ENCODE data around the gene IFT122.

The IFT122 gene

DNA sequence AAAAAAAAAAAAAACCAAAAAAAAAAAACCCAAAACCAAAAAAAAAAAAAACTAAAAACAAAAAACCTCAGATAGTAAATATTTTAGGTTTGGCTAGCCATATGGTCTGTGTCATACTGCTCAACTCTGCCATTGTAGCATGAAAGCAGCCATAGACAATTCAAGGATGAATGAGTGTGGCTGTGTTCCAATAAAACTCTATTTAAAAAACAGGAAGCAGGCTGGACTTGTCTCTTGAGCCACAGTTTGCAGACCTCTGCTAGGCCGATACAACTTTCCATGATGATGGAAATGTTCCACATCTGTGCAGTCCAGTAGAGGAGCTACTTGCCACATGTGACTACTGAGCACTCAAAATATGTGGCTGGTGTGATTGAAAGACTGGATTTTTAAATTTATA lies 22.7 kb upstream of the IFT122 start:
- TF ChIP-seq, protein P1, sequence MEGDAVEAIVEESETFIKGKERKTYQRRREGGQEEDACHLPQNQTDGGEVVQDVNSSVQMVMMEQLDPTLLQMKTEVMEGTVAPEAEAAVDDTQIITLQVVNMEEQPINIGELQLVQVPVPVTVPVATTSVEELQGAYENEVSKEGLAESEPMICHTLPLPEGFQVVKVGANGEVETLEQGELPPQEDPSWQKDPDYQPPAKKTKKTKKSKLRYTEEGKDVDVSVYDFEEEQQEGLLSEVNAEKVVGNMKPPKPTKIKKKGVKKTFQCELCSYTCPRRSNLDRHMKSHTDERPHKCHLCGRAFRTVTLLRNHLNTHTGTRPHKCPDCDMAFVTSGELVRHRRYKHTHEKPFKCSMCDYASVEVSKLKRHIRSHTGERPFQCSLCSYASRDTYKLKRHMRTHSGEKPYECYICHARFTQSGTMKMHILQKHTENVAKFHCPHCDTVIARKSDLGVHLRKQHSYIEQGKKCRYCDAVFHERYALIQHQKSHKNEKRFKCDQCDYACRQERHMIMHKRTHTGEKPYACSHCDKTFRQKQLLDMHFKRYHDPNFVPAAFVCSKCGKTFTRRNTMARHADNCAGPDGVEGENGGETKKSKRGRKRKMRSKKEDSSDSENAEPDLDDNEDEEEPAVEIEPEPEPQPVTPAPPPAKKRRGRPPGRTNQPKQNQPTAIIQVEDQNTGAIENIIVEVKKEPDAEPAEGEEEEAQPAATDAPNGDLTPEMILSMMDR (IDR thresholded peaks at IDR 0.05; ENCODE audit: insufficient read depth, low read depth, low read length, missing control alignments), result no peak
- no peak overlapping the region for H3K4me3 ChIP-seq (ENCODE audit: low read length)
- DNase-seq (ENCODE audit: low read depth), result no peak

DNA sequence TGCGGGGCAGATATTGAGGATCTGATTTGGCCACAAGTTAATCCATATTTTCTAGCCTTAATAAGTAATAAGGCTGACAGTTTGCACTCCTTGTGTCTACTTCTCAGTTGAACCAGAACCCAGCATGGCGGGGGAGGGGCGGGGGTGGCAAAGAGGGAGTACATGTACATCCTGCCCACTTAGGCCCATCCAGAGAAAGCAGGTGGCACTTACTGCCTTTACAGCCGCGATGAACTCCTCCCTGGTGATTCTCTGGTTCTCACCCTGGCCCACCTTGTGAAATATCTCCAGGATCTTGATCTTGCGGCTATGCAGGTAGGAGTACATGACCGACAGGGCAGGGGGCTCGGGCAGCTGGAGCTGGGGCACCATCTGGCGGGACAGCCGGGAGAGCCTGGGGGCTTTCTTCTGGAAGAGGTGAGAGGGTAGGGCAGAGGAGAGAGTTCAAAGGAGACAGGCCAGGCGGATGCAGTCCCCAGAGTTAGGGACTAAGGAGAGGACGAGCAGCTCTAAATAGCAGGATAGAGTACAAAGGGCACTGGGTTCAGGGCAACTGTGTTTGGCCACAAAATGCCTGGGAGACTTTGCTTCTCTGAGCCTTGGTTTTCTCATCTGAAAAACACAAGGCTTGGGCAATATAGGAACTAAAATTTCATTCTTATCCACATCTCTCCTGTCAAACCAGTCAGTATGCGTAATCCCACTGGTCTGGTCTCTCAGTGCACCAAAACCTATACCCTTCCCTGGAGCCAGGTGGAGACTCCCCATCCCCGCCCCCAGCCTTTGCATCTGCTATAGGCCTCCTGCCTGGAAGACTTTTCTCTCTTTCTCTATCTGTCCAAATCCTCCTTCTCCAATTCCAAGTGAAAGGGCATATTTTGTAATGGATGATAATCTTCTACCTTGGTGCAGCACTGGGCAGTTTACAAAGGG lies 21.7 kb upstream of the IFT122 start:
- H3K4me3 ChIP-seq (ENCODE audit: low read length), result no peak overlapping the region
- TF ChIP-seq, protein P1 (IDR thresholded peaks at IDR 0.05; ENCODE audit: insufficient read depth, low read depth, low read length, missing control alignments), result no peak
- no peak for DNase-seq (ENCODE audit: low read depth)

DNA sequence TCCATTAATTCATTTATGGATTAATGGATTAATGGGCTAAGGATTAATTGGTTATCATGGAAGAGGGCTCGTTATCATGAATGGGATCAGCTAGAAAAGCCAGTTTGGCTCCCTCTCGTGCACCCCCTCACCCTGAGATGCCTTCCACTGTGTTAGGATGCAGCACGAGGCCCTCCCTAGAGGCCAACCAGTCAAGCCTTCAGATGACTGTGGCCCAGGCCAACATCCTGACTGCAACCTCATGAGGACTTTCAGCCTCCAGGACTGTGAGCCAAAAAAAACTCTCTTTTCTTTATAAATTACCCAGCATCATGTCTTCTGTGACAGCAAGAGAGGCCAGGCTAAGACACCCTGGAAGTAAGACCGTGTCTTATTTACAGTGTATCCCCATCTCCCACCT lies 20.5 kb upstream of the IFT122 start:
- no peak overlapping the region for H3K4me3 ChIP-seq (ENCODE audit: low read length)
- no peak for DNase-seq (ENCODE audit: low read depth)
- TF ChIP-seq, protein P1 (IDR thresholded peaks at IDR 0.05; ENCODE audit: insufficient read depth, low read depth, low read length, missing control alignments), result no peak

DNA sequence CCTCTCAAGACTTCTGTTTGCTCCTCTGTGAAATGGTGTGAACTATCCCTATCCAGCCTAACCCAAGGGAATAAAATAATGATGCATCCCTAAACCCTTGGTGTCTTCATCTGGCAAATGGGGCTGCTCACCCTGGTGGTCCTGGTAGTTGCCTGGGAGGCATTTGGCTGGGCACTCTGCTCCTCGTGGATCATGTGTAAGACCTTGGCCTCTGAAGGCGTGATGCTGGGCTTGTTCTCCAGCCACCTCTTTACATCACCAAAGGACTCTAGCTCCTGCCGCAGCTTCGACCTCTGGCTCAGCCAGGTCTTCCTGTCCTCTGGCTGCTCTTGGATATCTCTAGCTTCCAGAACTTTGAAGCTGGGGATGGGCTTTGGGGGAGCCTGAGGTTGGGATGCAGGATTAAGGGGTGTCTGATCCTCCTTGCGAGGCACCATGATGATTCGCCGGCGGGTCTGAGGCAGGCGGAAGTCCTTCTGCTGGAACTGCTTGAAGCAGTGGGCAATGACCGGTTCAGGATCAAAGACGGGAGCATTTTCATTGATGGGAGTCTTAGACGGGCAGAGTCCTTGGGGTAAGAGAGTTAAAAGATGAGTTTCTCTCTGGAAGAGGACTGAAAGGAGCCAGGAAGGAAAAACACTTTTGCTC lies 18.7 kb upstream of the IFT122 start:
- H3K4me3 ChIP-seq (ENCODE audit: low read length), result no peak overlapping the region
- TF ChIP-seq, protein P1 (IDR thresholded peaks at IDR 0.05; ENCODE audit: insufficient read depth, low read depth, low read length, missing control alignments), result no peak
- no peak for DNase-seq (ENCODE audit: low read depth)

DNA sequence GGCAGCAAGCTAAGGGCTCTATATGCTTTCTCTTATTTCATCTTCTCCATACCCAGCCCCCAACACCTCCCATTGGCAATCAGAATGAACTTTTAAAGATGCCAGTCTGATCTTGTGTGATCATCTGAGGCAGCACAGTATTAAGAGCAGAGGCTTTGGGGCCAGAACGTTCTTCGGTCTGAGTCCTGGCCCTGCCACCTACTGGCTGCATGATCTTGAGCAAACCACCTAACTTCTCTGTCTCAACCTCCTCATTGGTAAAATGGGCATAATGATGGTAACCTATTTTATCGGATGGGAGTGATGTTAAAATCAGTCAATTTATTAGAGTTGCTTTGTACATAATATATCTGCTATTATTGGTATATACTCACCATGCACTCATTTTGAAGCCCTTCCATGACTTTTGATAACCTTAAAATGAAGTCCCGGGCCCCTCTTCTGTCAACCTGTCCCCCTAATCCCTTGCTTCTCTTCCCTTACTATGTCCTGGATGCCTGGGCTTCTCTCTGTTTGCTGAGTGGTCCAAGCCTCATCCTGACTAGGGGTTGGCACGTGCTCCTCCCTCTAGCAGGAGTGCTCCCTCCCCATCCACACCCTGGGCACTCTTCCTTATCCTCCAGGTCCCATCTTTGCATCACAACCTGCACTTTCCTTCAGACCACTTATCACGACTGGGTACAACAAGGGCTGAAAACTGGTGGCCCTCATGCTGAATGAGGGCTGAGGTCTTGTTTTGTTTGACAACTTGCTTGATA lies 17.9 kb upstream of the IFT122 start:
- no peak overlapping the region for H3K4me3 ChIP-seq (ENCODE audit: low read length)
- no peak for DNase-seq (ENCODE audit: low read depth)
- TF ChIP-seq, protein P1 (IDR thresholded peaks at IDR 0.05; ENCODE audit: insufficient read depth, low read depth, low read length, missing control alignments), result no peak

DNA sequence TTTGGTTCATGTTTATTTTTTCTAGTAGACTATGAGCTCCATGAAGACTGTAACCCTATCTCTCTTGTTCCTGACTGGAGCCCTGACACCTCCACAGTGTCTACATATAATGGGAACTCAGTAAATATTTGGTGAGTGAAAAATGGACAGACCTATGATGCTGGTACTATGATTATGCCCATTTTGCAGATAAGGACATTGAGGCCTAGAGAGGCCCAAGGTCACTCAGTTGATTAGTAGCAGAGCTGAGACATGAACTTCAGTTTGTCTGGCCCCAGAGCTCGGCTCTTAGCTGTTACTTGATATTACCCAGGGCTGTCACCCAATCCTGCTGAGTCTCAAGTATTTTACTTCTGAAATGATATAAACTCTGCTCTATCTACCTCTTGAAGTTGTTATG lies 17.1 kb upstream of the IFT122 start:
- no peak for DNase-seq (ENCODE audit: low read depth)
- TF ChIP-seq, protein P1 (IDR thresholded peaks at IDR 0.05; ENCODE audit: insufficient read depth, low read depth, low read length, missing control alignments), result no peak
- no peak overlapping the region for H3K4me3 ChIP-seq (ENCODE audit: low read length)

All from epithelial cell of esophagus (primary cell).